BE2C (cell line): ENCODE measurements around the gene PRMT1.

Experiments used
- DNase-seq: peaks from one replicate; pipeline ENCODE4 v3.0.0-alpha.2; 2020
- H3K27me3 ChIP-seq: fragments of 250-450 bp; sonication (Bioruptor Pico); 2 replicates; pipeline ENCODE4 v1.5.1; 2020; ENCODE audit warnings: mild to moderate bottlenecking
- H3K36me3 ChIP-seq: fragments of 250-450 bp; sonication (Bioruptor Pico); 2 replicates; pipeline ENCODE4 v1.5.1; 2020; ENCODE audit warnings: mild to moderate bottlenecking
- H3K4me1 ChIP-seq: fragments of 250-450 bp; sonication (Bioruptor Pico); 2 replicates; pipeline ENCODE4 v1.5.1; 2020
- H3K4me3 ChIP-seq: 2 replicates; pipeline ENCODE4 v1.5.1; 2011; ENCODE audit warnings: low read depth, low read length
- H3K9me3 ChIP-seq: fragments of 250-450 bp; sonication (Bioruptor Pico); 2 replicates; pipeline ENCODE4 v1.5.1; 2020
- CTCF ChIP-seq: IDR thresholded peaks from 2 replicates; pipeline ENCODE4 v1.5.1; 2012; ENCODE audit warnings: mild to moderate bottlenecking, low read depth, low read length

Gene PRMT1

GRCh38 chr19:49660338-49660961 lies 16.6 kb upstream of the PRMT1 start:
- Histone ChIP-seq H3K4me3 (no peak overlapping the region), H3K27me3 (no peaks in the 10 kb centered on the region), H3K4me1 (no peaks in the 10 kb centered on the region; the same call in 1 of the 2 replicates), H3K36me3 (peaks cover 49% of the 10 kb centered on the region), H3K9me3 (no peaks in the 10 kb centered on the region)
- no peak for TF ChIP-seq CTCF
- DNase-seq = no peak

- H3K9me3 ChIP-seq = no peaks in the 10 kb centered on the region
- H3K36me3 ChIP-seq = peaks cover 34% of the 10 kb centered on the region
- H3K4me3 ChIP-seq = no peak overlapping the region
Observed at GRCh38 chr19:49662011-49662410, 15.1 kb upstream of the PRMT1 start.

GRCh38 chr19:49663224-49663623 lies 13.8 kb upstream of the PRMT1 start:
- H3K9me3 ChIP-seq = no peaks in the 10 kb centered on the region
- H3K4me1 ChIP-seq = peaks cover 3% of the 10 kb centered on the region; the same call in 1 of the 2 replicates
- DNase-seq = no peak
- no peak overlapping the region for H3K4me3 ChIP-seq
- peaks cover 24% of the 10 kb centered on the region for H3K36me3 ChIP-seq
- no peak for TF ChIP-seq CTCF
- H3K27me3 ChIP-seq = no peaks in the 10 kb centered on the region

More at GRCh38 chr19:49662011-49662410, 15.1 kb upstream of the PRMT1 start:
- Histone ChIP-seq H3K27me3 (no peaks in the 10 kb centered on the region), H3K4me1 (peaks cover 3% of the 10 kb centered on the region; the same call in 1 of the 2 replicates)
- no peak for DNase-seq
- no peak for TF ChIP-seq CTCF

DNA sequence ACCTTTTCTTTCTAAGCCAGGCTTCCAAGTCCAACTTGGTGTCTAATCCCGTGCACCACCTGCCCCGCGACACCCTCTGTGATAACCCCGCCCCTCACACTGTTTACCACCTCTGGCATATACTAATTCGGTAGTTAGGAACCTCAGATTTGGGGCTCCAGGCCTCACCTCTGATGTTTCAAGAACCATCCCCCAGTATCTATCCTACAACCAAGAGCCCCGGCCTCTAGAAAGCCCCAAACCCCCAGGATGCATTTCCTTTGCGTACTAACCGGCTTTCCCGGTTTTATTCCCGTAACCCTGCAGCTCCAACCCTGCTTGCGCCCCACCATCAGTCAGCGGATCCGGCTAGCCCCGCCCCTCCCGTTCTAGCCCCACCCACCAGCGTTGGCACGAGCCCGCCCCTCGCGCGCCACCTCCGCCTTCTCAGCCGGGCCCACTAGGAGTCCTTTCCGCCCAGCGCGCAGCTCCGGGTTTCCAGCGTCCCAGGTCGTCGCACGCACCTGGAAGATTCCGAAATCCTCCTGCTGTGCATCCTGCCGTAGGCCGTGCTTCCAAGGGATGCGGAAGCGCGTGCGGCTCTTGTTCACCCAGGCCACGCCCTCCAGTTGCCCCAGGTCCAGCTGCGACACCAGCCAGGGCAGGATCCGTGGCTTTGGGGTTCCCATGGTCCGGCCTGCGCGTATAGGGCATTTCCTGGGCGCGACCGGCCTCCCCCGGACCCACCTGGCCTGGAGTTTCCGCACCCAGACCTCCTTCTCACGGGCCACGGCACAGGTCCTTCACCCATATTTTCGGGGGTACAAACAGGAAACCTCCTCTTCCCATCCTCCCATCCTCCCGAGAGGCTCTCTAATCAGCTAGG lies 12.7 kb upstream of the PRMT1 start:
- 0 out of 2 replicates have a peak, but pooled peaks have one; percentile 1 for TF ChIP-seq CTCF
- peak; percentile 95 for DNase-seq
- Histone ChIP-seq H3K9me3 (no peaks in the 10 kb centered on the region), H3K36me3 (peaks cover 13% of the 10 kb centered on the region), H3K4me3 (peak overlapping the region; percentile 87), H3K27me3 (no peaks in the 10 kb centered on the region), H3K4me1 (peaks cover 3% of the 10 kb centered on the region; the same call in 1 of the 2 replicates)

GRCh38 chr19:49665036-49665350 lies 12.1 kb upstream of the PRMT1 start:
- Histone ChIP-seq H3K9me3 (no peaks in the 10 kb centered on the region), H3K4me1 (peaks cover 3% of the 10 kb centered on the region; the same call in 1 of the 2 replicates), H3K4me3 (peak overlapping the region; percentile 87), H3K27me3 (no peaks in the 10 kb centered on the region), H3K36me3 (peaks cover 11% of the 10 kb centered on the region)
- TF ChIP-seq CTCF = no peak
- DNase-seq = no peak
